Measurements from ENCODE around the gene AK5. TPM values are rescaled to one million over a fixed set of nuclear protein-coding genes. Genes with fewer than 3 reads are reported as not detected.

AK5 gene
- total RNA-seq, 3 donors from 2014 or later (not counting 1 experiment from before 2014, with no cell fraction given), result 9.4 to 29.8 (median 11.4) TPM

DNA sequence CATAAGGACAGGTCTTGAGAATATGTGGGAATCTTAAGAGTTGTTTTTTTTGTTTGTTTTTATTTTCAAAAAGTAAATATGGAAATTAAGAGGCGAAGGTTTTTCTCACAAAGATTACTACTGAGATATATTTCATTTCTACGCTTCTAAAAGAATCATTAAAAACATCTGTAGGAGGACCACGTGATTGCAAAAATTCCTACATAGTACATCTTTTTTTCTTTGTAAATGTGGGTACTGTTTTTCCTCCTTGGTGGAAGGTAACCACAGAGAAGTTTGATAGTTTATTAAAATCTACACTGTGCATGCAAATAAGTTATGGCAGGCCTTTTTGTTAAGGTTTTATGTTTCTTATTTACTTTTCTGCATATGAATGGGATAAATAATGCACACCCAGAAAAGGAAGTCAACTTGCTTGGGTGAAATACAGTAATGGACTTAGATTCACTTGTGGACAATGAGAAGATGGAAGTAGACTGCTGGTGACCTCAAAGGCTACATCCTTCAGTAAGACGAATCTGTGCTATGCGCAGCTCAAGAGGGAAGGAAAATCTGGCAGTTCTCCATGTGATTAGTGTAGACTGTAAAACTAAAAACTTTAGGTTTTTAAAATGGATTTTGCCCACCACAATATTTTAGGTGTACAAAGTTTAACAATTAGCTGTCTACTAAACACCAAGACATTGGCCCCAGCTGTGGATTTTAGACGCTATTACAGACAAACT is 2.0 kb downstream of the AK5 start:
- no peaks in the 10 kb centered on the region for H3K9me3 Mint-ChIP-seq
- intact Hi-C loops (cut with micrococcal nuclease), result loop anchor here (10.0 kb wide), 1 partner anchor 251 kb away; no protein-coding TSS in a partner anchor
- WGBS (ENCODE audit: insufficient coverage), result 82% methylated on average over 2 of the region's 6 CpGs
- no peaks in the 10 kb centered on the region for H3K36me3 Mint-ChIP-seq
- no peaks in the 10 kb centered on the region for H3K9me3 ChIP-seq (ENCODE audit: control insufficient read depth, insufficient read depth, low read length)
- TF ChIP-seq, protein P1, sequence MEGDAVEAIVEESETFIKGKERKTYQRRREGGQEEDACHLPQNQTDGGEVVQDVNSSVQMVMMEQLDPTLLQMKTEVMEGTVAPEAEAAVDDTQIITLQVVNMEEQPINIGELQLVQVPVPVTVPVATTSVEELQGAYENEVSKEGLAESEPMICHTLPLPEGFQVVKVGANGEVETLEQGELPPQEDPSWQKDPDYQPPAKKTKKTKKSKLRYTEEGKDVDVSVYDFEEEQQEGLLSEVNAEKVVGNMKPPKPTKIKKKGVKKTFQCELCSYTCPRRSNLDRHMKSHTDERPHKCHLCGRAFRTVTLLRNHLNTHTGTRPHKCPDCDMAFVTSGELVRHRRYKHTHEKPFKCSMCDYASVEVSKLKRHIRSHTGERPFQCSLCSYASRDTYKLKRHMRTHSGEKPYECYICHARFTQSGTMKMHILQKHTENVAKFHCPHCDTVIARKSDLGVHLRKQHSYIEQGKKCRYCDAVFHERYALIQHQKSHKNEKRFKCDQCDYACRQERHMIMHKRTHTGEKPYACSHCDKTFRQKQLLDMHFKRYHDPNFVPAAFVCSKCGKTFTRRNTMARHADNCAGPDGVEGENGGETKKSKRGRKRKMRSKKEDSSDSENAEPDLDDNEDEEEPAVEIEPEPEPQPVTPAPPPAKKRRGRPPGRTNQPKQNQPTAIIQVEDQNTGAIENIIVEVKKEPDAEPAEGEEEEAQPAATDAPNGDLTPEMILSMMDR (IDR thresholded peaks at IDR 0.05), result no peak
- no peak for DNase-seq
- no peaks in the 10 kb centered on the region for H3K36me3 ChIP-seq (ENCODE audit: control insufficient read depth, insufficient read depth, low read length)
- peaks cover 23% of the 10 kb centered on the region for H3K4me1 ChIP-seq (ENCODE audit: control insufficient read depth, insufficient read depth, low read length)
- H3K4me3 ChIP-seq (ENCODE audit: low read length), result no peak overlapping the region
- peaks cover 22 to 34% of the 10 kb centered on the region in 2 donors for H3K4me1 Mint-ChIP-seq
- H3K4me3 Mint-ChIP-seq, result peak overlapping the region; percentile 51
- ATAC-seq, result no peak
- H3K27me3 ChIP-seq (ENCODE audit: control insufficient read depth, insufficient read depth, low read length), result peaks cover 34% of the 10 kb centered on the region
- peaks cover 10 to 22% of the 10 kb centered on the region in 2 donors for H3K27me3 Mint-ChIP-seq (ENCODE audit: low read depth in 2 of 2)
- H3K27ac Mint-ChIP-seq, result no peak overlapping the region
- H3K27ac ChIP-seq (ENCODE audit: low read length), result no peak overlapping the region

DNA sequence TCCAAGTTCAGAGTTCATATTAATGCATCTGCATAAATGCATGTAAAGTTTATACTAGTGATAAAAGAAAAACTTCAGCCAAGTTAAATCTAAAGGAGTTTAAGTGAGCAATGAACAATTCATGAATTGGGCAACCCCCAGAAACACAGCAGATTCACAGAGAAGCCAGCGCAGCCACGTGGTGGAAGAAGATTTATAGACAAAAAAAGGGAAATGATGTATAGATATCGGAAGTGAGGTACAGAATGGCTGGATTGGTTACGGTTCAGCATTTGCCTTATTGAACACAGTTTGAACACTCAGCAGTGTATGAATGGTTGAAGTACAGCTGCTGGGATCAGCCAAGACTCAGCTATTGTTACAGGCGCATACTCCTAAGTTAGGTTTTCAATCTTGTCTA is 5.7 kb downstream of the AK5 start:
- no peak for DNase-seq
- Histone ChIP-seq H3K4me1 (ENCODE audit: control insufficient read depth, insufficient read depth, low read length) (peaks cover 6% of the 10 kb centered on the region), H3K27me3 (ENCODE audit: control insufficient read depth, insufficient read depth, low read length) (peaks cover 20% of the 10 kb centered on the region), H3K36me3 (ENCODE audit: control insufficient read depth, insufficient read depth, low read length) (no peaks in the 10 kb centered on the region), H3K27ac (ENCODE audit: low read length) (no peak overlapping the region), H3K9me3 (ENCODE audit: control insufficient read depth, insufficient read depth, low read length) (no peaks in the 10 kb centered on the region), H3K4me3 (ENCODE audit: low read length) (no peak overlapping the region)
- TF ChIP-seq, protein P1 (IDR thresholded peaks at IDR 0.05), result no peak
- peaks cover 6 to 22% of the 10 kb centered on the region in 2 donors for H3K27me3 Mint-ChIP-seq (ENCODE audit: low read depth in 2 of 2)
- WGBS (ENCODE audit: insufficient coverage), result 85% methylated on average over 5 of the region's 5 CpGs
- H3K4me3 Mint-ChIP-seq, result no peak overlapping the region
- no peaks in the 10 kb centered on the region for H3K36me3 Mint-ChIP-seq
- ATAC-seq, result no peak
- no peaks in the 10 kb centered on the region for H3K9me3 Mint-ChIP-seq
- peaks cover 0 to 11% of the 10 kb centered on the region in 2 donors for H3K4me1 Mint-ChIP-seq
- intact Hi-C loops (cut with micrococcal nuclease), result loop anchor here (10.0 kb wide), 1 partner anchor 247 kb away; no protein-coding TSS in a partner anchor
- no peak overlapping the region for H3K27ac Mint-ChIP-seq

DNA sequence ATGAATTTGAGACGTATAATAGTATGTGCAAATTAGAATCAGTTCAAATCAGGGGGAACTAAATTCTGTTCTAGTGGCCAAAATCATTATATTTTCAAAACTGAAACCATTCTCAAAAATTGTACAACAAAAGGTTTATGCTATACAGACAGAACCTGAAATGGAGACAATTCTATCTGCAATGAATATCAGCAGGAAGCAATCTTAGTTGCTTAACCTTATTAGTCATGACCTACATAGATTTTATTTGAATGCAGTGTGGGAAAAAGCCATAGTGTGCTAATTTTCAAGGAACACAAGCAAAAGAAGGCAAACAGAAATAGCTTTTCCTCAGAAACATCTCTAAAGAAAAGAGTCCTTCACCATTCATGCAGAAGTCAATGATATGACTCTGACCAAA is 6.5 kb downstream of the AK5 start:
- peaks cover 0 to 4% of the 10 kb centered on the region in 2 donors for H3K4me1 Mint-ChIP-seq
- no peak overlapping the region for H3K27ac ChIP-seq (ENCODE audit: low read length)
- no peaks in the 10 kb centered on the region for H3K36me3 ChIP-seq (ENCODE audit: control insufficient read depth, insufficient read depth, low read length)
- no peaks in the 10 kb centered on the region for H3K9me3 Mint-ChIP-seq
- no peak overlapping the region for H3K4me3 ChIP-seq (ENCODE audit: low read length)
- H3K36me3 Mint-ChIP-seq, result no peaks in the 10 kb centered on the region
- intact Hi-C loops (cut with micrococcal nuclease), result loop anchor here (10.0 kb wide), 1 partner anchor 247 kb away; no protein-coding TSS in a partner anchor
- H3K9me3 ChIP-seq (ENCODE audit: control insufficient read depth, insufficient read depth, low read length), result no peaks in the 10 kb centered on the region
- TF ChIP-seq, protein P1 (IDR thresholded peaks at IDR 0.05), result no peak
- DNase-seq (no peak), ATAC-seq (no peak)
- no peaks in the 10 kb centered on the region for H3K4me1 ChIP-seq (ENCODE audit: control insufficient read depth, insufficient read depth, low read length)
- 100% methylated on average over 1 of the region's 1 CpG for WGBS (ENCODE audit: insufficient coverage)
- no peak overlapping the region for H3K27ac Mint-ChIP-seq
- no peak overlapping the region for H3K4me3 Mint-ChIP-seq
- peaks cover 13% of the 10 kb centered on the region for H3K27me3 ChIP-seq (ENCODE audit: control insufficient read depth, insufficient read depth, low read length)
- peaks cover 2 to 20% of the 10 kb centered on the region in 2 donors for H3K27me3 Mint-ChIP-seq (ENCODE audit: low read depth in 2 of 2)
